ENCODE measurements around the gene RTL5.
"Not testable (repeated sequence)": the region's sequence is repeated elsewhere in the genome, so short reads cannot be mapped to it uniquely, and the experiment has no call there.

Gene RTL5

DNA sequence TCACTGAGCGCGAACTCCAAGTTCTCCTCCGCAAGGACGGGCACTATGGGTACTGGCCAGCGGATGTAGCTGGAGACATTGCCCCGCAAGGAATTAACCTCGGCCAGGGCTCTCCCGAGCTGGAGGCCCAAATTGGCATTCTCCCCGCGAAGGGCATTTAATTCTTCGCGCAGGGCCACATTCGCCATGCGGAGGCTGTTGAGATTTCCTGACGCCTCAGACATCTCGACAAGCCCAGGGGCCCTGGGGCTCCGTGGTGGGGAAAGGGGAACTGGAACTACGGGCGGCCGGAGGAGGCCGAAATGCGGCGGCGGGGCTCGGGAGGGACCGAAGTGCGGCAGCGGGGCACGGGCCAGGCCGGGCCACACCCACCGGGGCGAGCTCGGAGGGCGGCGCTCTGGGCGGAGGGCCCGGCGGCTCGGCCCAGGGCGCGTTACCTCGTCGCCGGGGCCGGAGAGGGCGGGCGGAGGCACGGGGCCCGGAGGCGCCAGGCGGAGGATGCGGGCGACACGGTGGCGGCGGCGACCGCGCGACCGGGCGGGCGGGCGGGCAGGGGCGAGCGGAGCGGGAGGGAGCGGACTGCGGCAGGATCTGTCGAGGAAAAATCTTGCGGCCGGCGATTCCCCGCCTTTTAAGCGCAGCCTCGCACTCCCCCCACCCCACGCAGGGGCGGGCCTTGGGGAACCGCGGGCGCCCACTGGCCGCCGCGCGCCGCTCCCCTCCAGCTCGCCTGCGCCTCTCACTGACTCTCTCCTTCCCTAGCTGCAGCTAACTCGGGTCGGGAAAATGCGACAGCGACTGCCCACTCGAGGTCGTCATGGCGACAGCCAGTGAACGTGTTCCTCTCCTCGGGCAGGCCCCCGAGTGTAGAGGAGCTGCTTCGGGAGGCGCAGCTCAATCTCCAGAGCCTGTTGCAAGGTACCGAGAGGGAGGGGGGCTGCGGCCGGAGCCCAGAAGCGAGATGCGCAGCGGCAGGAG is at the start of gene RTL5:
TSS of gene RTL5 (minus strand) at position 599 of the 978 bp plus-strand sequence.
- peaks cover 2% of the 10 kb centered on the region for H3K4me1 ChIP-seq
- peak; percentile 87 to 92 for DNase-seq (ENCODE audit: low spot score in 2 of 2)
- H3K36me3 ChIP-seq (replicated peaks) = no peaks in the 10 kb centered on the region
- H3K4me3 ChIP-seq = peak within 1 kb of the TSS; percentile 24
- in situ Hi-C loops (cut with MboI; ENCODE audit: low sequenced_read_pairs) = no loop called here
- no peaks in the 10 kb centered on the region for H3K9me3 ChIP-seq
- H3K27me3 ChIP-seq (ENCODE audit: low read depth) = no peaks in the 10 kb centered on the region

DNA sequence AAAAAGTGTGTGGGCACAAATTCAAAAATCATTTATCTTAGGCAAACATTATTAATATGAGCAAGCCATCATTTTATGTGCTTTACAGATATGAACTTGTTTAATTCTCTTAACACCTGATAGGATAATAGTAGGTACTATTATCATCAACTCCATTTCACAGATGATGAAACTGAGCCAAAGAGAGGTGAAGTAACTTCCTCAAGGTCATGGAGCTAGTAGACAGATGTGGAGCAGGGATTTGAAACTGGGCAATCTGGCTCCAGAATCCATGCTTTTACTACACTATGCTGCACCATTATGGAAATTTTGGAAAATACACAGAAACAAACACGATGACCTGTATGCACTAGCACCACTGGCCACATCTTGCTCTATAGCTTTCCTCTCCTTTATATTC is 48.8 kb upstream of the RTL5 start:
- in situ Hi-C loops (cut with MboI; ENCODE audit: low sequenced_read_pairs) = no loop called here
- peak overlapping the region; percentile 80 for H3K4me3 ChIP-seq
- peaks cover 10% of the 10 kb centered on the region for H3K4me1 ChIP-seq
- peaks cover 5% of the 10 kb centered on the region; the same call in 1 of the 2 replicates for H3K36me3 ChIP-seq (replicated peaks)
- no peaks in the 10 kb centered on the region for H3K27me3 ChIP-seq (ENCODE audit: low read depth)
- DNase-seq (ENCODE audit: low spot score in 2 of 2) = no peak
- no peaks in the 10 kb centered on the region for H3K9me3 ChIP-seq

- no peak for DNase-seq (ENCODE audit: low spot score in 2 of 2)
- H3K9me3 ChIP-seq = no peaks in the 10 kb centered on the region
These were observed 45.3 kb upstream of the RTL5 start for GRCh38 chrX:72176981-72177380.

DNA sequence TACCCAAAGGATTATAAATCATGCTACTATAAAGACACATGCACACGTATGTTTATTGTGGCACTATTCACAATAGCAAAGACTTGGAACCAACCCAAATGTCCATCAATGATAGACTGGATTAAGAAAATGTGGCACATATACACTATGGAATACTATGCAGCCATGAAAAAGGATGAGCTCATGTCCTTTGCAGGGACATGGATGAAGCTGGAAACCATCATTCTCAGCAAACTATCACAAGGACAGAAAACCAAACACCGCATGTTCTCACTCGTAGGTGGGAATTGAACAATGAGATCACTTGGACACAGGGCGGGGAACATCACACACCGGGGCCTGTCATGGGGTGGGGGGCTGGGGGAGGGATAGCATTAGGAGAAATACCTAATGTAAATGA is 44.6 kb upstream of the RTL5 start:
- H3K4me3 ChIP-seq; in situ Hi-C loops (cut with MboI; ENCODE audit: low sequenced_read_pairs); H3K9me3 ChIP-seq: not testable (repeated sequence)

More at GRCh38 chrX:72176981-72177380, 45.3 kb upstream of the RTL5 start:
- Histone ChIP-seq H3K4me3 (no peak overlapping the region), H3K27me3 (ENCODE audit: low read depth) (peaks cover 7% of the 10 kb centered on the region; the same call in 1 of the 2 replicates), H3K4me1 (peaks cover 7% of the 10 kb centered on the region), H3K36me3 (replicated peaks) (peaks cover 3% of the 10 kb centered on the region; the same call in 1 of the 2 replicates)
- in situ Hi-C loops (cut with MboI; ENCODE audit: low sequenced_read_pairs) = no loop called here

GRCh38 chrX:72169008-72169728 is 37.5 kb upstream of the RTL5 start:
- Histone ChIP-seq H3K27me3 (ENCODE audit: low read depth) (peaks cover 7% of the 10 kb centered on the region; the same call in 1 of the 2 replicates), H3K36me3 (replicated peaks) (no peaks in the 10 kb centered on the region), H3K9me3 (no peaks in the 10 kb centered on the region), H3K4me1 (peaks cover 3% of the 10 kb centered on the region; the same call in 1 of the 2 replicates), H3K4me3 (no peak overlapping the region)
- DNase-seq (ENCODE audit: low spot score in 2 of 2) = no peak
- in situ Hi-C loops (cut with MboI; ENCODE audit: low sequenced_read_pairs) = no loop called here

More for the DNA sequence above, 44.6 kb upstream of the RTL5 start:
- H3K4me1 ChIP-seq; DNase-seq (ENCODE audit: low spot score in 2 of 2); H3K36me3 ChIP-seq (replicated peaks); H3K27me3 ChIP-seq (ENCODE audit: low read depth): not testable (repeated sequence)

DNA sequence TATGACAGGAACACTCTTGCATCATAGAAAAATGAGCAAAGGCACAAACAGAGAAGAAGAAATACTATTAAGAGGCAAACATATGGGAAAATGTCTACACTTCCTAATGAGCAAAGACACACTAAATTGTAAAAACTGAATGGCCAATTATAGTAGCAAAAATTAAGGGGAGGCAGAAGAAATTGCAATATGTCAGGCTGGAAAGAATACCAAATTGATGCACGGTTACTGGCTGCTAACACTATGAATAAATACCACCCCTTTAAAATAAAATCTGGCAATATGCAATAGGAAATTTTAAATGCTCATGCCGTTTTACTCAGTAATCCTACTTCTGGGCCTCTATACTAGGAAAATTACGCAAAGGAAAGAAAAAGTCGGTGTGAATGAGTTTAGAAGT is 33.8 kb upstream of the RTL5 start:
- in situ Hi-C loops (cut with MboI; ENCODE audit: low sequenced_read_pairs) = no loop called here
- H3K36me3 ChIP-seq (replicated peaks) = no peaks in the 10 kb centered on the region
- H3K9me3 ChIP-seq = no peaks in the 10 kb centered on the region
- DNase-seq (ENCODE audit: low spot score in 2 of 2) = no peak
- no peak overlapping the region for H3K4me3 ChIP-seq
- peaks cover 3% of the 10 kb centered on the region; the same call in 1 of the 2 replicates for H3K4me1 ChIP-seq
- no peaks in the 10 kb centered on the region for H3K27me3 ChIP-seq (ENCODE audit: low read depth)

GRCh38 chrX:72159769-72160168 is 28.1 kb upstream of the RTL5 start:
- H3K4me1 ChIP-seq = no peaks in the 10 kb centered on the region
- H3K27me3 ChIP-seq (ENCODE audit: low read depth) = no peaks in the 10 kb centered on the region
- no peaks in the 10 kb centered on the region for H3K36me3 ChIP-seq (replicated peaks)
- no peak overlapping the region for H3K4me3 ChIP-seq
- DNase-seq (ENCODE audit: low spot score in 2 of 2) = no peak
- no peaks in the 10 kb centered on the region; the same call in 1 of the 2 replicates for H3K9me3 ChIP-seq
- in situ Hi-C loops (cut with MboI; ENCODE audit: low sequenced_read_pairs) = no loop called here

- Histone ChIP-seq H3K36me3 (replicated peaks) (no peaks in the 10 kb centered on the region), H3K4me1 (no peaks in the 10 kb centered on the region), H3K4me3 (no peak overlapping the region), H3K9me3 (no peaks in the 10 kb centered on the region; the same call in 1 of the 2 replicates), H3K27me3 (ENCODE audit: low read depth) (no peaks in the 10 kb centered on the region)
- no peak for DNase-seq (ENCODE audit: low spot score in 2 of 2)
- in situ Hi-C loops (cut with MboI; ENCODE audit: low sequenced_read_pairs) = no loop called here
These were observed 27.1 kb upstream of the RTL5 start for GRCh38 chrX:72158773-72159172.

- Histone ChIP-seq H3K9me3 (no peaks in the 10 kb centered on the region), H3K4me1 (no peaks in the 10 kb centered on the region), H3K4me3 (no peak overlapping the region), H3K36me3 (replicated peaks) (no peaks in the 10 kb centered on the region), H3K27me3 (ENCODE audit: low read depth) (no peaks in the 10 kb centered on the region)
- in situ Hi-C loops (cut with MboI; ENCODE audit: low sequenced_read_pairs) = no loop called here
- no peak for DNase-seq (ENCODE audit: low spot score in 2 of 2)
These were observed 14.8 kb upstream of the RTL5 start for GRCh38 chrX:72146527-72146926.

- Histone ChIP-seq H3K27me3 (ENCODE audit: low read depth) (no peaks in the 10 kb centered on the region), H3K4me3 (no peak overlapping the region), H3K36me3 (replicated peaks) (no peaks in the 10 kb centered on the region), H3K4me1 (no peaks in the 10 kb centered on the region), H3K9me3 (no peaks in the 10 kb centered on the region)
- no peak for DNase-seq (ENCODE audit: low spot score in 2 of 2)
- in situ Hi-C loops (cut with MboI; ENCODE audit: low sequenced_read_pairs) = no loop called here
These were observed 13.5 kb upstream of the RTL5 start for GRCh38 chrX:72145181-72145580.

DNA sequence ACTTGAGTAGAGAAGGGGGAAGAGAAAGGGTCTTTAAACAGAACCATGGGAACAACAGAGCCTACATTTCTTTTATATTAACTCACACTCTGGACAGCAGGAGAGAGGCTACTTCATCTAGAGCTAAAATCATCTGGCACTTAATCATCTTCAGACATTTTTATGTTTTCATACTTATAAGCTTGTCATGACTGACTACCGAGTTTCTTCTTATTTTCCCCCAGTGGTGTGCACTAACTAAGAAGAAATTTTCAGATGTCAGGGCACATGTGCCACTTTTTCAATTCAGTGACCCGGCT is 11.8 kb upstream of the RTL5 start:
- Histone ChIP-seq H3K27me3 (ENCODE audit: low read depth) (no peaks in the 10 kb centered on the region), H3K4me3 (no peak overlapping the region)
- in situ Hi-C loops (cut with MboI; ENCODE audit: low sequenced_read_pairs) = no loop called here

DNA sequence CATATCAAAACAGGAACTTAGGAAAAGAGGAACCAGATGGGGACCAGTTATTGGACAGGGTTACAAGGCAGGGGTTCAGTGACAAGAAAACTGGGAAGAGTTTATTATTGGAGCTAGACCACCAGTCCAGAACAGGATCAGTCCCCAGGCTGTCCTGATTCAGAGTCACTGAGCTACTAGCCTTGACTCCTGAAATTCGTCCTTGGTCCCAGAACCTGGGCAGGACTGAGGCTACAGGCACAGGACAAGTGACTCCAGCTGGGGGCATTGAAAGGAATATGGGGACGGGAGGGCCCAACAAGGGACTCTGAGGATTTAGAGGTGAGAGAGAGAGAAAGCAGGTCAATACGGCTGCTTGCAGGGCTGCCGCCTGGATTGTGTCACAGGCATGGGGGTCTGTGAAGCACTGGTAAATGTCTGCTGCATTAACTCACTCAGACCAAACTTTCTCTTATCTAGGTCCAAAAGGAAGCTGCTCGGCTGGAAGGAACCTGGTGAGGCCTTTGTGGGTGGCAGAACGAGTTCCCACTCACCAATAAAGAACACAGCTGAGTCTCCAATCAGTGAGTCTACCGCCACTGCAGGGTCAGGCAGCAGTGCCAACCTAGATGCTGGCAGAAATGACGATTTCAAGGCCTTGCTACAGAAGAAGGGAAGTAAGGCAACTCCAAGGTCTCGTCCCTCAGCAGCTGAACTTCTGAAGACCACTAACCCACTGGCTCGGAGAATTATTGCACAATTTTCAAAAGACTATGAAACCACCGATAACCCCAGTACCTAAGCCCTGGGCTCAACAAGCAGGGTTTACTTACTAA is 11.3 kb upstream of the RTL5 start:
- in situ Hi-C loops (cut with MboI; ENCODE audit: low sequenced_read_pairs) = no loop called here
- no peak for DNase-seq (ENCODE audit: low spot score in 2 of 2)
- Histone ChIP-seq H3K4me3 (no peak overlapping the region), H3K36me3 (replicated peaks) (no peaks in the 10 kb centered on the region), H3K4me1 (no peaks in the 10 kb centered on the region), H3K27me3 (ENCODE audit: low read depth) (no peaks in the 10 kb centered on the region), H3K9me3 (no peaks in the 10 kb centered on the region)

More for the DNA sequence above, 11.8 kb upstream of the RTL5 start:
- no peak for DNase-seq (ENCODE audit: low spot score in 2 of 2)
- no peaks in the 10 kb centered on the region for H3K9me3 ChIP-seq
- no peaks in the 10 kb centered on the region for H3K36me3 ChIP-seq (replicated peaks)
- no peaks in the 10 kb centered on the region for H3K4me1 ChIP-seq

GRCh38 chrX:72142094-72142793 is 10.5 kb upstream of the RTL5 start:
- no peaks in the 10 kb centered on the region for H3K9me3 ChIP-seq
- no peaks in the 10 kb centered on the region for H3K27me3 ChIP-seq (ENCODE audit: low read depth)
- H3K4me1 ChIP-seq = no peaks in the 10 kb centered on the region
- peak in 1 of 2 experiments; percentile 23 for DNase-seq (ENCODE audit: low spot score in 2 of 2)
- in situ Hi-C loops (cut with MboI; ENCODE audit: low sequenced_read_pairs) = no loop called here
- H3K36me3 ChIP-seq (replicated peaks) = no peaks in the 10 kb centered on the region
- H3K4me3 ChIP-seq = no peak overlapping the region
